Endothelial cell of umbilical vein (primary cell): ENCODE data around the gene RYR2. TPM values are rescaled to one million over a fixed set of nuclear protein-coding genes. Genes with fewer than 3 reads are reported as not detected.

Experiments used
- BruUV-seq: library from RNA; stranded (reverse); fragments of 400-500 nt; replicated peaks from 2 replicates; lab custom pipeline; 2021; lab: Mats Ljungman, UMichigan
- CTCF ChIA-PET: fragments of 300-600, 350-600 bp; sonication (Branson Sonifier 250); formaldehyde crosslinking; loops from one replicate; lab custom pipeline; 2021; ENCODE audit warnings: antibody characterized with exemption, inconsistent platforms; lab: Charles Lee
- POLR2A ChIA-PET: fragments of 300-600, 350-600 bp; sonication (Branson Sonifier 250); formaldehyde crosslinking; loops from one replicate; lab custom pipeline; 2021; ENCODE audit warnings: antibody characterized with exemption, inconsistent platforms; lab: Charles Lee
- DNase-seq: peaks from one replicate; pipeline ENCODE4 v3.0.0-alpha.2; 2011; ENCODE audit warnings: low read depth, low spot score
- FAIRE-seq: peaks from 2 replicates; lab custom pipeline; 2011; peaks lifted over from hg19 to GRCh38; lab: Jason Lieb, UNC
- H2AFZ ChIP-seq: 2 replicates; pipeline ENCODE4 v1.6.0; 2012; ENCODE audit warnings: low read depth, low read length, control low read depth, inconsistent platforms
- H3K27ac ChIP-seq: 2 replicates; pipeline ENCODE4 v1.5.1; 2011; ENCODE audit warnings: low read depth, mild to moderate bottlenecking, control low read depth, low read length, moderate library complexity; ENCODE audit not compliant: insufficient read depth
- H3K27me3 ChIP-seq, 2 experiments: 2 replicates each; pipeline versions ENCODE4 v1.6.0 to v1.6.1; 2011; ENCODE audit warnings: low read length in 2 of 2, mixed read lengths in 1 of 2; ENCODE audit not compliant: control insufficient read depth in 2 of 2, insufficient read depth in 2 of 2
- H3K36me3 ChIP-seq, 2 experiments: 2 replicates in 1 of 2; 3 replicates in 1 of 2; pipeline ENCODE4 v1.5.1; 2011; ENCODE audit warnings: low read length in 2 of 2, mild to moderate bottlenecking in 1 of 2, moderate library complexity in 1 of 2; ENCODE audit not compliant: control insufficient read depth in 2 of 2, insufficient read depth in 2 of 2; ENCODE audit errors: extremely low read depth in 1 of 2
- H3K4me1 ChIP-seq: 3 replicates; pipeline ENCODE4 v1.5.1; 2011; ENCODE audit warnings: mild to moderate bottlenecking, low read length; ENCODE audit not compliant: control insufficient read depth, insufficient read depth; ENCODE audit errors: extremely low read depth
- H3K4me2 ChIP-seq: 2 replicates; pipeline ENCODE4 v1.6.1; 2011; ENCODE audit warnings: low read length, control low read depth, mixed read lengths; ENCODE audit not compliant: insufficient read depth
- H3K4me3 ChIP-seq, 3 experiments: fragments of 200-600 bp in 1 of 3; sonication (generic), shearing (Covaris generic) in 1 of 3; replicated peaks in 1 of 3; 2 replicates each; pipeline ENCODE4 v1.5.1; 2011 to 2016; ENCODE audit warnings: control low read depth in 3 of 3, low read length in 3 of 3, mild to moderate bottlenecking in 2 of 3, inconsistent platforms in 1 of 3, low read depth in 1 of 3, moderate library complexity in 1 of 3; ENCODE audit not compliant: insufficient read depth in 1 of 3
- H3K79me2 ChIP-seq: 2 replicates; pipeline ENCODE4 v1.6.0; 2012; ENCODE audit warnings: low read length, inconsistent platforms; ENCODE audit not compliant: control insufficient read depth, insufficient read depth
- H3K9ac ChIP-seq: replicated peaks from 2 replicates; pipeline ENCODE3; 2011; ENCODE audit warnings: low read length, control low read depth; ENCODE audit not compliant: insufficient read depth; ENCODE audit errors: extremely low read depth
- H3K9me1 ChIP-seq: replicated peaks from 3 replicates; pipeline ENCODE4 v1.6.0; 2011; ENCODE audit warnings: mild to moderate bottlenecking, low read length; ENCODE audit not compliant: control insufficient read depth, insufficient read depth; ENCODE audit errors: extremely low read depth
- H3K9me3 ChIP-seq: replicated peaks from 2 replicates; pipeline ENCODE4 v1.5.1; 2012; ENCODE audit warnings: low read length, inconsistent platforms; ENCODE audit not compliant: control insufficient read depth, insufficient read depth
- H4K20me1 ChIP-seq: replicated peaks from 2 replicates; pipeline ENCODE3; 2011; ENCODE audit warnings: mild to moderate bottlenecking, low read length; ENCODE audit not compliant: control insufficient read depth, insufficient read depth; ENCODE audit errors: extremely low read depth
- FOS ChIP-seq: IDR thresholded peaks from 2 replicates; pipeline ENCODE4 v1.6.1; 2011; ENCODE audit warnings: mild to moderate bottlenecking, low read length, moderate library complexity, borderline replicate concordance; ENCODE audit not compliant: insufficient read depth
- GATA2 ChIP-seq: IDR thresholded peaks from 2 replicates; pipeline ENCODE4 v1.7.0; 2011; ENCODE audit warnings: low read depth, mild to moderate bottlenecking, moderate library complexity, mixed read lengths, low read length; ENCODE audit not compliant: insufficient read length, insufficient read depth
- JUN ChIP-seq: IDR thresholded peaks from 2 replicates; pipeline ENCODE4 v1.6.1; 2011; ENCODE audit warnings: borderline replicate concordance, low read depth; ENCODE audit not compliant: insufficient read length, insufficient read depth
- MYC ChIP-seq: IDR thresholded peaks from one replicate; pipeline ENCODE4 v1.6.1; 2011; ENCODE audit warnings: mild to moderate bottlenecking, low read depth, low read length
- POLR2A ChIP-seq: IDR thresholded peaks from 2 replicates; pipeline ENCODE4 v1.6.1; 2012; ENCODE audit warnings: low read depth, mild to moderate bottlenecking, control low read depth, low read length
- POLR2AphosphoS5 ChIP-seq: IDR thresholded peaks from 2 replicates; pipeline ENCODE4 v1.6.1; 2012; ENCODE audit warnings: low read depth, mild to moderate bottlenecking, control low read depth, low read length, moderate library complexity; ENCODE audit not compliant: insufficient read depth
- dilution Hi-C: fragments of 300-500 bp; cut with MboI; formaldehyde crosslinking; loops from one replicate; pipeline ENCODE4 v1.15.0; 2019; ENCODE audit warnings: low sequenced_read_pairs; ENCODE audit not compliant: extremely low pct_ligation_motif_present
- intact Hi-C: fragments of 100-400 bp; cut with micrococcal nuclease; formaldehyde crosslinking; loops from one replicate; pipeline ENCODE4 v1.10.0; 2022
- polyA plus RNA-seq, 4 experiments: library from polyadenylated mRNA; depleted of rRNA in 3 of 4; stranded (reverse) in 3 of 4; unstranded in 1 of 4; fragments of >200 nt; gene quantifications; 2 replicates each; pipeline versions ENCODE4 v1.2.1 to v1.2.3, GENCODE V29; 2011 to 2012; ENCODE audit warnings: missing spikeins in 1 of 4
- total RNA-seq: library from RNA; stranded (reverse); gene quantifications from 2 replicates; pipeline ENCODE4 v1.2.3, GENCODE V29; 2021
- TF ChIP-seq, protein P1 (sequence below), 2 donors: IDR thresholded peaks; 1 replicate in 1 of 2; 2 replicates in 1 of 2; pipeline ENCODE4 v1.5.1; 2011; ENCODE audit warnings: low read length in 2 of 2, mild to moderate bottlenecking in 2 of 2, moderate library complexity in 2 of 2, control low read depth in 1 of 2, inconsistent platforms in 1 of 2, low read depth in 1 of 2; ENCODE audit not compliant: insufficient read depth in 1 of 2; ENCODE audit errors: extremely low read depth in 1 of 2

The RYR2 gene
- total and polyA plus RNA-seq, 2 donors (not counting 3 experiments of a cell fraction or from before 2014, with no cell fraction given) = not detected

DNA sequence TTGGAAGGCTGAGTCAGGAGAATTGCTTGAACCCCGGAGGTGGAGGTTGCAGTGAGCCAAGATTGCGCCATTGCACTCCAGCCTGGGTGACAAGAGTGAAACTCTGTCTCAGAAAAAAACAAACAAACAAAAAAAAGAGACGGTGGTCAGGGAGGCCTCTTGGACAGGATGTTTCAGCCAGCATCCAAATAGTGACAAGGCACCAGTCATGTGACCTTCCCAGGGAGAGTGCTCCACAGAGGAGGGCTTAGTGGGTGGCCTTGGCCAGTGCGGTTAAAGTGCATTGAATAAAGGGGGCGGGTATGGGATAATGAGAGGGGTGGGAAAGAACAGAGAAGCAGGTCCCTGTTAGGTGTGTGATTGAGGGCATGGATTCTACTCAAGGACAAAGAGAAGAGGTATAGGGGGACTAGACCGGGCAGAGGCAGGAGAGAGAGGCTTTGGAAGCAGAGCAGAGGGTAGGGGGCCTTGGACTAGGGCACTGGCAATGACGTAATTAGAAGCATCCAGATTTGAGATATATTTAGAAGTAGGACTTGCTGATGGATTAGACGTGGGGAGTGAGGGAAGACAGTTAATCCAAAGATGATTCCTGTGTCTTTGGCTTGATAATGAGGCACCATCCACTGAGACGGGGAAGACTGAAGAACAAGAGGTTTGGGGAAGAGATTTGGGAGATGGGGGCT is 12.0 kb upstream of the RYR2 start:
- Histone ChIP-seq H3K4me3 (no peak overlapping the region), H4K20me1 (no peaks in the 10 kb centered on the region), H3K79me2 (no peaks in the 10 kb centered on the region), H3K4me2 (no peak overlapping the region), H3K36me3 (no peaks in the 10 kb centered on the region), H3K9ac (no peak overlapping the region), H3K9me3 (peaks cover 10% of the 10 kb centered on the region), H3K9me1 (no peaks in the 10 kb centered on the region), H2AFZ (no peak overlapping the region), H3K27me3 (no peaks in the 10 kb centered on the region), H3K4me1 (no peaks in the 10 kb centered on the region), H3K27ac (no peak overlapping the region)
- ChIA-PET CTCF (no interaction called here), POLR2A (no interaction called here)
- dilution Hi-C loops = no loop called here
- no peak for TF ChIP-seq POLR2A
- no peak for TF ChIP-seq GATA2
- no peak for TF ChIP-seq JUN
- no peak for TF ChIP-seq POLR2AphosphoS5
- TF ChIP-seq, protein P1, sequence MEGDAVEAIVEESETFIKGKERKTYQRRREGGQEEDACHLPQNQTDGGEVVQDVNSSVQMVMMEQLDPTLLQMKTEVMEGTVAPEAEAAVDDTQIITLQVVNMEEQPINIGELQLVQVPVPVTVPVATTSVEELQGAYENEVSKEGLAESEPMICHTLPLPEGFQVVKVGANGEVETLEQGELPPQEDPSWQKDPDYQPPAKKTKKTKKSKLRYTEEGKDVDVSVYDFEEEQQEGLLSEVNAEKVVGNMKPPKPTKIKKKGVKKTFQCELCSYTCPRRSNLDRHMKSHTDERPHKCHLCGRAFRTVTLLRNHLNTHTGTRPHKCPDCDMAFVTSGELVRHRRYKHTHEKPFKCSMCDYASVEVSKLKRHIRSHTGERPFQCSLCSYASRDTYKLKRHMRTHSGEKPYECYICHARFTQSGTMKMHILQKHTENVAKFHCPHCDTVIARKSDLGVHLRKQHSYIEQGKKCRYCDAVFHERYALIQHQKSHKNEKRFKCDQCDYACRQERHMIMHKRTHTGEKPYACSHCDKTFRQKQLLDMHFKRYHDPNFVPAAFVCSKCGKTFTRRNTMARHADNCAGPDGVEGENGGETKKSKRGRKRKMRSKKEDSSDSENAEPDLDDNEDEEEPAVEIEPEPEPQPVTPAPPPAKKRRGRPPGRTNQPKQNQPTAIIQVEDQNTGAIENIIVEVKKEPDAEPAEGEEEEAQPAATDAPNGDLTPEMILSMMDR (IDR thresholded peaks at IDR 0.05; ENCODE audit: extremely low read depth in 1 of 2, insufficient read depth in 1 of 2, low read depth in 1 of 2, low read length in 2 of 2) = no peak
- no peak for TF ChIP-seq FOS
- no peak for TF ChIP-seq MYC
- BruUV-seq = no TSS peak
- intact Hi-C loops = no loop called here
- DNase-seq = no peak
- FAIRE-seq = no peak
